ENCODE results near the gene METTL21A.
"Not testable (repeated sequence)": the region's sequence is repeated elsewhere in the genome, so short reads cannot be mapped to it uniquely, and the experiment has no call there.

Gene METTL21A

DNA sequence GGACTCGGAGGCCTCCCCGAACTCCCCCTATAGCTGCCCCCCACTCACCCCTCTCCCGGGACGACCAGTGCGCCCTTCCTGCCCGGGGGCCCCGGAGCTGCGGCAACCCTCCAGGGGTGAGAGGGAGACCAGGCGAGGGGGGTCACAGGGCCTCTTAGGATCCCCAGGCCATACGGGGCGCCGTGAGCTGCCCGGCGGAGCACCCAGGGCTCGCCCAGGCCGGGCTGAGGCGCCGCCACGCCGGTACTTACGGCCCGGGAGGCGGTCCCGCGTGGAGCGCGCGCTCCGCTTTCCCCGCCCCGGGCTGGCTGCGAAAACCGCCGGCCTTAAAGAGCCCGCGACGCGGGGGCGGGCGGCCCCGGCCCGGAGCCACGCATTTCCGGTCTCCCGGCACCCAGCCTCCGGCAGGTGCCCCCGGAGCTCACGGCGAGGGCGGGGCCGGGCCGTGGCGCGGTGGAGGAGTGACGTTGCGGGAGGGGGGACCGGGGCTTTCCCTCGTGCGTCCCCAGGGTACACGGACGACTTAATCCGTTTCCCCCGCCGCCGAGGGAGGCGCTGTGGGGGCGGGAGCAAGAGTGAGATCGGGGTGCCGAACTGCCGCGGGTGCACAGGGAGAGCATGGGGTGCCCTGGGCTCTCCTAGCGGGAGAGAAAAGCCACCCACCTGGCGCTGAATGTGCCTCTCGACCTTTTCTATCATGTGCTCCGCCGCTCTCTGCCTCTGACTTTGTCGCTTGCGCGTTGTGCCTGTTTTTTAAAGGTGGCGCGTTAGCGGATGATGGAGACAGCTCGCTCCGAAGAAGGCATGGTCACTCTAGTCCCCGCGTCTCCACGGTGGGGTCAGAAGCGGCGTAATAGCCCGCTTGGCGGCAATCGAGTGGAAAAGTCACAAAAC lies at the start of gene METTL21A:
Gene METTL21A (minus strand): TSS at position 381 of the 894 bp plus-strand sequence. CDS start 1,019 bp downstream, outside the sequence.
- DNase-seq = peak; percentile 96 to 97

GRCh38 chr2:207674826-207675225 lies 49.6 kb upstream of the METTL21A start:
- DNase-seq = no peak

GRCh38 chr2:207674266-207674774 lies 49.1 kb upstream of the METTL21A start:
- no peak for DNase-seq

DNA sequence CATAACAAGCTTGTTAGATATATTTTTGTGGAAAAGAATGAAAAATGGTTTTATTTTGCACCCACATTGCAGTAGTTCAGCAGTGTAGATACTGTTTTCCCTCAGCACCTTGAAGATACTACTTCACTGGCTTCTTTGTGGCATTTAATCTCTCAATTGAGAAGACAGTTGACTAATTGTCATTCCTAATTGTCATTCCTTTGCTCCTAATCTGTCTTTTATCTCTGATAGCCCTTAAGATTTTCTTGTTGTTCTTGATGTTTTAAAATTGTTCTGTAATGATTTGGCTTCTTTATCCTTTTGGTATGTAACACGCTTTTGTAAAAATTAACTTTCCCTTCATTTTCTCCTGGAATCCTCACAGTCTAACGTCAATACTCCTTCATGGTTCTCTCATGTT lies 48.2 kb upstream of the METTL21A start:
- no peak for DNase-seq

DNA sequence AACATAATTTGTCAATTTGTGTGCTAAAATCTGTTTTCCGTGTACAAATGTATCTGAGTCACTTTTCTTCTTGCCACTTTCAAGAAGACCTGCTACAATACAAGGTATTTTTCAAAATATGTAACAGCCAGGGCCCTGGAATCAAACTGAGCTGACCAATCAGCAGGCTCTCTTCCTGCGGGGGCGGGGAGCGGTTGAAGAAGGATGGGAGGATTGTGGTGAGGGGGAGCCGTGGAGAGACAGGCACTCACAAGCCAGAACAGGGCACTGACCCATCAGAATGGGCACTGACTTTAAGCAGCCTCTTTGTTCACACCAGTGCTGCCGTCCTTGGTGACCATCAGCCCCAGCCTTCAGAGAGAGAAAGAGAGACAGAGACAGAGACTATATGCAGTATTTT lies 45.7 kb upstream of the METTL21A start:
- no peak for DNase-seq

DNA sequence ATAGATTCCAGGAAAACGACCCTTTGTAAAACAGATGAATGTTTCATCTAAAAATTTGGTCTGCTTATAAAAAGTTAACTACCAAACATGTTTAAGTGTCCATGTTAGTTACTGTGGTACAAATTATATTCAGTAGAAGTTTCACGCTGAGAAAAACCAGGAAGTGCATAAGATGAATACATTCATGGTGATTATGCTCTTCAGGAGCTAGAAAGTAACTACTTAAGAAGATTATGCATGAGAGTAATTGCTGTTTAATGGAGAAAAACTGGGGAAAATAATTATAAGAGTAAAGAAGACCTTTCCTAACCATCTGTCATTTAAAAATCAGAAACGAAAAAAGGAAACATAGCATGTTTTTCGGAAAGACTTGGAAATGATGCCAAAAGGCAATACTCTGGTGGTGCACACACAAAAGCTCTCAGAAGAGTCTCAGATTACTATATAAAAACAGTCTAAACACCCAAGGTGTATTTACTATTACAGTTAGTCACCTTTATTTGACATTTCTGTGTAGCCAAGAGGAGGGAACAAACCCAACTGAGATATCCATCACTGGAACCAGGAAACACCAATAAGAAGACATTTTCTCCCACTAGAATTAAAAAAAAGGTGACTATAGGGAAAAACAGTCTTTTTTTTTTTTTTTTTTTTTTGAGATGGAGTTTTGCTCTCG lies 38.8 kb upstream of the METTL21A start:
- DNase-seq = no peak

DNA sequence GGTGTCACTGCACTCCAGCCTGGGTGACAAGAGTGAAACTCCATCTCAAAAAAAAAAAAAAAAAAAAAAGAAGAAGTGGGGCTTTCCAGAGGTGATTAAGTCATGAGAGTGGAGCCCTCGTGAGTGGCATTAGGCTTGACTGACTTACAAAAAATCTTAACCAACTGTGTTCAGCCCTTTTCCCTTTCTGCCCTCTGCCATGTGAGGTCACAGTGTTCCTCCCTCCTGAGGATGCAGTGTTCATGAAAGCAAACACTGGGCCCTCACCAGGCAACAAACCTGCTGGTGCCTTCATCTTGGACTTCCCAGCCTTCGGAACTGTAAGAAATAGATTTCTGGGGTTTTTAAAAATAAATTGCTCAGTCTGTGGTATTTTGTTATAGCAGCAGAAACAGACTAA lies 37.0 kb upstream of the METTL21A start:
- DNase-seq = no peak

DNA sequence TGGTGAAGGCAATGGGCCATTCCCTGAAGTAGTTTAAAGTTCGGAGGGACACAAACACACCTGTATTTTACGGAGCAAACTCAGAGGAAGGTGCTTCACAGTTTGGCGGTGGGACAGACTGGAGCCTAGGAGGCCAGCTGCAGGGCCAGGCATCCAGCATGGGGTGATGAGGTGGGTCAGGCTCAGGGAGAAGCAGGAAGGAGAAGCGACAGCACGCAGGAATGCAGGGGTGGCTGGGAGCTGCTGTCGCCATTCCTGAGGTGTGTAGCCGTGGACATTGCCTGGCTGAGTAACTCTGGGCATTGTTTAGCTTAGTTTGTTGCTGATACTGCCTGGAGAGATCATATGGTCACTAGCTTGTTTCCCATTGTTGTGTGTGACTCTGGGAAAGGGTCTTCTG lies 35.8 kb upstream of the METTL21A start:
- no peak for DNase-seq

GRCh38 chr2:207658156-207658555 lies 33.0 kb upstream of the METTL21A start:
- DNase-seq = no peak

DNA sequence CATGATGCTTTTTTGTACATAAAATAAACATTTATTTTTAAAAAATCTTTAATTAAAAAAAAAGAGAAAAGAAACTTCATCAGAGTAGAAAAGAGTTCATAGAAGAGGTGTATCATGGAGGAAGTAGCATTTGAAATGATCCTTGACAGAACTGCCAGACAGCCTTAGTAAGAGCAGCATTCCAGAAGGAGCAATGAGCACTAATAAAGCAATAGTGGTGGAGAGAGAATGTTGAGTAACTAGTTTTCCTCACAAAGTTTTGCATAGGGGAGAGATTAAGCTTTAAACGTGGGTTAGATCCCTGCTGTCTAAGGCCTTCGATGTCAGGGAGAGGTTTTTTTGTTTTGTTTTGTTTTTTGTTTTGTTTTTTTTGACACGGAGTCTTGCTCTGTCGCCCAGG lies 29.8 kb upstream of the METTL21A start:
- DNase-seq = no peak

GRCh38 chr2:207646582-207646981 lies 21.4 kb upstream of the METTL21A start:
- DNase-seq = not testable (repeated sequence)

GRCh38 chr2:207643892-207644291 lies 18.7 kb upstream of the METTL21A start:
- no peak for DNase-seq

GRCh38 chr2:207640661-207641060 lies 15.5 kb upstream of the METTL21A start:
- DNase-seq = no peak

DNA sequence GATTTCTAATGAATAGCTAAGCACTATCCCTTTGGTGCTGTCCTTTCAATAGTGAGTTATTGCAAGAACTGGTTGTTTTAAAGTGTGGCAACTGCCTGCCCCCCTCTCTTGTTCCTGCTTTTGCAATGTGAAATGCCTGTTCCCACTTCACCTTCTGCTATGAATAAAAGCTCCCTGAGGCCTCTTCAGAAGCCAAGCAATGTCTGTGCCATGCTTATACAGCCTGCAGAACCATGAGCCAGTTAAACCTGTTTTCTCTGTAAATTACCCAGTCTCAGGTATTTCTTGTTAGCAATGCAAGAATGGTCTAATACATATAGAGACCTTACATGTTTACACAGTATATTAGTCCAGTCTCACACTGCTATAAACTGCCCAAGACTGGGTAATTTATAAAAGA lies 15.0 kb upstream of the METTL21A start:
- DNase-seq = no peak

GRCh38 chr2:207639288-207639687 lies 14.1 kb upstream of the METTL21A start:
- DNase-seq = not testable (repeated sequence)

GRCh38 chr2:207635468-207636200 lies 10.4 kb upstream of the METTL21A start:
- no peak for DNase-seq

- no peak for DNase-seq
Measured at GRCh38 chr2:207633686-207634085, 8.5 kb upstream of the METTL21A start.

DNA sequence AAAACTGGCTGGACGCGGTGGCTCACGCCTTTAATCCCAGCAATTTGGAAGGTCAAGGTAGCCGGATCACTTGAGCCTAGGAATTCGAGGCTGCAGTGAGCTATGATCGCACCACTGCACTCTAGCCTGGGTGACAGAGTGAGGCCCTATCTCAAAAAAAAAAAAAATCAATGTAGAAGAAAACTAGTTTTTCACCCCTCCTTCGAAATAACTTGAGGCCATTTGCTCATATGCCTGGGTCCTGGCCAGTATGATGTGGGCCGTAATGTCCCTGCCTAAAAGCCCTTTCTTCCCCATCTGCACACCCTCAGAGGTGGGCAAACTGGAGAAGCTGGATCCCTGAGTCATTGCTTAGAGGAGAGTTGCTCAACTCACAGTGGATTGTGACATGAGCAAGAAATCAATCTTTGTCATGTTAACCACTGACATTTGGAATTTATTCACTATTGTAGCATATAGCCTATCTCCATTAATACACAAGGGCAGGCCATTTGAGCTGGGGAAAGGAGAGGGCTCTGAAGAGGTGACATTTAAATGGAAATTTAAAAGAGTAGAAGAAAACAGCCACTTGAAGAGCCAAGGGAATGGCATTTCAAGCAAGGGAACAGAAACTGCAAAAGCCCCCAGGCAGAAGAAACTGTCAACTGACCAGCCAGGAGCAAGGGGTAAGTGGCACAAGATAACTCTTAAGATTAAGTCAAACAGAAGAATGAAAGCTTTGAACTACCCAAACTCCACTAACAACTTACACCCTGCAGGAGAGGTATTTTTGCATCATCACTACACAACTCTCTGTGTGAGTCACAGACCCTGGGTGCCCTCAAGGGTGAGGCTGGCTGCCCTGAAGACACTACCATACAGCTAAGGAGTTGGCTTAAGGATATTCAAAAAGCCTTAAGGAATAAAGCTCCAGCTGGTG lies 7.6 kb upstream of the METTL21A start:
- DNase-seq = no peak

- no peak for DNase-seq
Measured at GRCh38 chr2:207630491-207630890, 5.3 kb upstream of the METTL21A start.

DNA sequence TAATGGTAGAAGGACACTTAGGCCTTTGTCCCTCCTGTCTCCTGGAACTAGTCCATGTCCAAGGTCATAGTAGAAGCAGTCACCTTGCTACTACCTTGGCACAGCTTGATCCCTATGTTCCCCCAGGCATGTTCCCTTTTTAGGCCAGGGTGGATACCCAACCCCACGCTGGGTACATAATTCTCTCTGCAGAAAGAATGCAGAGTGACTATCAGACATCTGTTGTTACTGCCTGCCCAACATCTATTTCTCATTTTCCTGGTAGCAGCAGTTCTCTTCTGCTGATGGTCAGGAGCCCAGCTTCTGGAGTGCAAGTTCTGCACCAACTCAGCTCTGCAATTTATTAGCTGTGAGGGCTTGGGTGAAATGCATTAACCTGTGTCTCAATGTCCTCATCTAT lies 4.4 kb upstream of the METTL21A start:
- no peak for DNase-seq

GRCh38 chr2:207624185-207625013 lies 795 bp downstream of the METTL21A start:
- DNase-seq = peak; percentile 53 to 55
